Muscle of arm (tissue), 14 donors: Measurements from ENCODE around the gene CCDC158. TPM values are rescaled to one million over a fixed set of nuclear protein-coding genes. Genes with fewer than 3 reads are reported as not detected.
A peak's percentile ranks its signal among the peaks of the same experiment; 100 is the strongest.
"Not testable (repeated sequence)": the region's sequence is repeated elsewhere in the genome, so short reads cannot be mapped to it uniquely, and the experiment has no call there.

Experiments
- DNase-seq: peaks from one replicate; pipeline ENCODE4 v3.0.0-alpha.2; 2013
- long read RNA-seq, 11 donors: transcript quantifications; one replicate each; lab custom pipeline, GENCODE V29; 2026
- polyA plus RNA-seq, 12 donors: library from polyadenylated mRNA; unstranded; fragments of 120-200 nt; gene quantifications; one replicate each; pipeline ENCODE4 v1.2.1, GENCODE V29; 2013; ENCODE audit not compliant: insufficient read length in 12 of 12

Gene CCDC158
- polyA plus RNA-seq, result 1 to 10 TPM in 4 of 12 donors, under 1 TPM in 7, not detected in 1; 0.53 to 2.8 (median 0.79) TPM
- long read RNA-seq, donor 1, result 0 reads
- long read RNA-seq, donor 2, partial matches to known transcripts, result 13 of 13 reads
- long read RNA-seq, donor 2, other reads (novel, unspliced or antisense), result 0 of 13 reads
- long read RNA-seq, donor 3, result 0 reads
- long read RNA-seq, donor 4, result 0 reads
- long read RNA-seq, donor 5, result 0 reads
- long read RNA-seq, donor 6, result 0 reads
- long read RNA-seq, donor 7, result 0 reads
- long read RNA-seq, donor 8, result 0 reads
- long read RNA-seq, donor 9, result 0 reads
- long read RNA-seq, donor 10, result 0 reads
- long read RNA-seq, donor 11, result 0 reads

- DNase-seq, result no peak
Measured at GRCh38 chr4:76420762-76421581, at the start of gene CCDC158. TSS of gene CCDC158 (minus strand) at chr4:76421141. CDS start at chr4:76403207, 17,934 bp downstream.

- DNase-seq, result no peak
Measured at GRCh38 chr4:76470532-76470931, 49.6 kb upstream of the CCDC158 start.

GRCh38 chr4:76470064-76470463 lies 49.1 kb upstream of the CCDC158 start:
- DNase-seq, result no peak

- no peak for DNase-seq
Measured at GRCh38 chr4:76463568-76463967, 42.6 kb upstream of the CCDC158 start.

GRCh38 chr4:76459291-76459723 lies 38.4 kb upstream of the CCDC158 start:
- DNase-seq, result peak; percentile 71

- DNase-seq, result peak; percentile 53
Measured at GRCh38 chr4:76458825-76459224, 37.9 kb upstream of the CCDC158 start.

- no peak for DNase-seq
Measured at GRCh38 chr4:76458297-76458696, 37.4 kb upstream of the CCDC158 start.

GRCh38 chr4:76457885-76458284 lies 36.9 kb upstream of the CCDC158 start:
- no peak for DNase-seq

GRCh38 chr4:76454073-76454472 lies 33.1 kb upstream of the CCDC158 start:
- not testable (repeated sequence) for DNase-seq

- no peak for DNase-seq
Measured at GRCh38 chr4:76453232-76453631, 32.3 kb upstream of the CCDC158 start.

- DNase-seq, result no peak
Measured at GRCh38 chr4:76449833-76450232, 28.9 kb upstream of the CCDC158 start.

GRCh38 chr4:76449362-76449767 lies 28.4 kb upstream of the CCDC158 start:
- no peak for DNase-seq

GRCh38 chr4:76448211-76448610 lies 27.3 kb upstream of the CCDC158 start:
- no peak for DNase-seq

- DNase-seq, result no peak
Measured at GRCh38 chr4:76447393-76447851, 26.5 kb upstream of the CCDC158 start.

- DNase-seq, result no peak
Measured at GRCh38 chr4:76445911-76446310, 25.0 kb upstream of the CCDC158 start.

GRCh38 chr4:76443376-76443775 lies 22.4 kb upstream of the CCDC158 start:
- no peak for DNase-seq

- no peak for DNase-seq
Measured at GRCh38 chr4:76442807-76443206, 21.9 kb upstream of the CCDC158 start.

GRCh38 chr4:76441881-76442280 lies 20.9 kb upstream of the CCDC158 start:
- no peak for DNase-seq

- DNase-seq, result no peak
Measured at GRCh38 chr4:76439491-76439890, 18.6 kb upstream of the CCDC158 start.

GRCh38 chr4:76435528-76436319 lies 14.8 kb upstream of the CCDC158 start:
- no peak for DNase-seq

- DNase-seq, result no peak
Measured at GRCh38 chr4:76434901-76435527, 14.1 kb upstream of the CCDC158 start, which contains the start of gene SHROOM3. TSS of gene SHROOM3 (plus strand) at chr4:76435229. CDS start at chr4:76436053, 824 bp downstream.
